MCF 10A (cell line): Measurements from ENCODE around the gene PTEN. TPM values are rescaled to one million over a fixed set of nuclear protein-coding genes. Genes with fewer than 3 reads are reported as not detected.

Experiments used
- BruUV-seq: library from RNA; stranded (reverse); fragments of 400-500 nt; replicated peaks from 2 replicates; lab custom pipeline; 2021; lab: Mats Ljungman, UMichigan
- CTCF ChIA-PET: fragments of 300-600 bp; sonication (Branson Sonifier 250); formaldehyde crosslinking; extraction: SDS; loops from one replicate; lab custom pipeline; 2021; ENCODE audit warnings: antibody characterized with exemption, inconsistent platforms; lab: Yijun Ruan, JAX
- POLR2A ChIA-PET: fragments of 300-600, 350-650 bp; sonication (Branson Sonifier 250); formaldehyde crosslinking; extraction: SDS; loops from one replicate; lab custom pipeline; 2020; ENCODE audit warnings: antibody characterized with exemption, inconsistent platforms; lab: Yijun Ruan, JAX
- DNase-seq: peaks from one replicate; pipeline ENCODE4 v3.0.0-alpha.2; 2018; ENCODE audit not compliant: unreplicated experiment
- H3K27ac Mint-ChIP-seq: one replicate; pipeline ENCODE4 v1.8.0; 2022; ENCODE audit warnings: mild to moderate bottlenecking, low read depth, mixed read lengths; ENCODE audit not compliant: unreplicated experiment
- H3K27me3 Mint-ChIP-seq: one replicate; pipeline ENCODE4 v1.8.0; 2022; ENCODE audit warnings: mixed read lengths; ENCODE audit not compliant: insufficient read depth, unreplicated experiment
- H3K36me3 Mint-ChIP-seq: one replicate; pipeline ENCODE4 v1.8.0; 2022; ENCODE audit warnings: mild to moderate bottlenecking, moderate library complexity, mixed read lengths; ENCODE audit not compliant: insufficient read depth, unreplicated experiment
- H3K4me1 Mint-ChIP-seq: one replicate; pipeline ENCODE4 v1.8.0; 2022; ENCODE audit warnings: mixed read lengths; ENCODE audit not compliant: insufficient read depth, unreplicated experiment
- H3K4me3 Mint-ChIP-seq: one replicate; pipeline ENCODE4 v1.8.0; 2022; ENCODE audit warnings: mild to moderate bottlenecking, moderate library complexity, mixed read lengths; ENCODE audit not compliant: unreplicated experiment
- H3K9me3 Mint-ChIP-seq: one replicate; pipeline ENCODE4 v1.8.0; 2022; ENCODE audit warnings: mixed read lengths; ENCODE audit not compliant: unreplicated experiment
- CTCF ChIP-seq: fragments of 200-600 bp; IDR thresholded peaks from one replicate; pipeline ENCODE4 v1.8.0; 2022; ENCODE audit warnings: antibody characterized with exemption, mild to moderate bottlenecking; ENCODE audit not compliant: unreplicated experiment
- intact Hi-C: fragments of 100-400 bp; cut with micrococcal nuclease; formaldehyde crosslinking; loops from 2 replicates; pipeline ENCODE4 v1.14.1; 2022
- total RNA-seq: library from RNA; stranded (reverse); gene quantifications from 2 replicates; pipeline ENCODE4 v1.2.3, GENCODE V29; 2022

The PTEN gene
- total RNA-seq, 1 experiment from 2014 or later = 64.1 TPM

- no TSS peak for BruUV-seq
- no peak for DNase-seq
- Mint-ChIP-seq H3K27ac (no peak overlapping the region), H3K4me3 (no peak overlapping the region), H3K9me3 (no peaks in the 10 kb centered on the region), H3K27me3 (no peaks in the 10 kb centered on the region), H3K4me1 (peaks cover 12% of the 10 kb centered on the region), H3K36me3 (no peaks in the 10 kb centered on the region)
- CTCF ChIA-PET = interaction anchor here (0.6 to 0.7 kb wide), 2 partner anchors 9 to 11 kb away, joined by 4 to 6 read pairs; no protein-coding TSS in a partner anchor
- intact Hi-C loops = no loop called here
- POLR2A ChIA-PET = interaction anchor here (1.2 kb wide), 1 partner anchor 12 kb away, joined by 3 read pairs; no protein-coding TSS in a partner anchor
- no peak for TF ChIP-seq CTCF
Measured at GRCh38 chr10:88006261-88006660, 142.8 kb downstream of the PTEN start.

GRCh38 chr10:88008866-88009470, 145.5 kb downstream of the PTEN start:
- H3K9me3 Mint-ChIP-seq = no peaks in the 10 kb centered on the region
- intact Hi-C loops = no loop called here
- ChIA-PET POLR2A (no interaction called here), CTCF (no interaction called here)
- H3K36me3 Mint-ChIP-seq = no peaks in the 10 kb centered on the region
- H3K27me3 Mint-ChIP-seq = no peaks in the 10 kb centered on the region
- peaks cover 8% of the 10 kb centered on the region for H3K4me1 Mint-ChIP-seq
- TF ChIP-seq CTCF = no peak
- H3K27ac Mint-ChIP-seq = no peak overlapping the region
- no peak overlapping the region for H3K4me3 Mint-ChIP-seq
- BruUV-seq = no TSS peak
- no peak for DNase-seq

GRCh38 chr10:88012641-88013040, 149.2 kb downstream of the PTEN start:
- intact Hi-C loops = no loop called here
- Mint-ChIP-seq H3K4me1 (no peaks in the 10 kb centered on the region), H3K27ac (no peak overlapping the region), H3K4me3 (no peak overlapping the region), H3K36me3 (no peaks in the 10 kb centered on the region), H3K27me3 (no peaks in the 10 kb centered on the region), H3K9me3 (no peaks in the 10 kb centered on the region)
- CTCF ChIA-PET = interaction anchor here (0.9 to 1.0 kb wide), 2 partner anchors 8 to 154 kb away, joined by 3 read pairs; no protein-coding TSS in a partner anchor
- no peak for TF ChIP-seq CTCF
- POLR2A ChIA-PET = interaction anchor here (1.3 kb wide), 1 partner anchor 10 kb away, joined by 3 read pairs; no protein-coding TSS in a partner anchor
- BruUV-seq = no TSS peak
- no peak for DNase-seq

GRCh38 chr10:88017781-88018180, 154.4 kb downstream of the PTEN start:
- CTCF ChIA-PET = interaction anchor here (0.6 kb wide), 1 partner anchor 23 kb away, joined by 3 read pairs; no protein-coding TSS in a partner anchor
- no peak overlapping the region for H3K4me3 Mint-ChIP-seq

More at GRCh38 chr10:88017781-88018180, 154.4 kb downstream of the PTEN start:
- no TSS peak for BruUV-seq
- Mint-ChIP-seq H3K9me3 (no peaks in the 10 kb centered on the region), H3K27ac (no peak overlapping the region), H3K4me1 (peaks cover 5% of the 10 kb centered on the region), H3K27me3 (no peaks in the 10 kb centered on the region), H3K36me3 (no peaks in the 10 kb centered on the region)
- no peak for DNase-seq
- POLR2A ChIA-PET = no interaction called here
- no peak for TF ChIP-seq CTCF
- intact Hi-C loops = no loop called here
